GM23338 (cell line): Measurements from ENCODE around the gene CHD9. TPM values are rescaled to one million over a fixed set of nuclear protein-coding genes. Genes with fewer than 3 reads are reported as not detected.
A peak's percentile ranks its signal among the peaks of the same experiment; 100 is the strongest.

ENCODE experiments used
- ATAC-seq: fragments of 200-7000 bp; cut with Tn5 transposase; 3 replicates; pipeline ENCODE4 v1.9.1; 2020
- DNase-seq: peaks from one replicate; pipeline ENCODE4 v3.0.0-alpha.2; 2015; ENCODE audit warnings: low spot score
- H2AFZ ChIP-seq: fragments of 200-600 bp; sonication (generic); 2 replicates; pipeline ENCODE4 v1.8.0; 2016; ENCODE audit warnings: antibody characterized with exemption, mild to moderate bottlenecking, moderate library complexity
- H3F3A ChIP-seq: fragments of 200-600 bp; sonication (generic); replicated peaks from 2 replicates; pipeline ENCODE4 v1.8.0; 2017; ENCODE audit warnings: antibody characterized with exemption, mixed run types, low read depth
- H3K27ac ChIP-seq: fragments of 200-600 bp; sonication (generic); 2 replicates; pipeline ENCODE4 v1.6.1; 2016; ENCODE audit warnings: low read depth
- H3K27me3 ChIP-seq: fragments of 200-600 bp; sonication (generic); 2 replicates; pipeline ENCODE4 v1.8.0; 2016; ENCODE audit warnings: mild to moderate bottlenecking, mixed run types, moderate library complexity; ENCODE audit not compliant: insufficient read depth
- H3K36me3 ChIP-seq: fragments of 200-600 bp; sonication (generic); 2 replicates; pipeline ENCODE4 v1.8.0; 2016; ENCODE audit warnings: mild to moderate bottlenecking; ENCODE audit not compliant: insufficient read depth
- H3K4me1 ChIP-seq: fragments of 200-600 bp; sonication (generic); 2 replicates; pipeline ENCODE4 v1.8.0; 2016; ENCODE audit warnings: mild to moderate bottlenecking, moderate library complexity; ENCODE audit not compliant: insufficient read depth
- H3K4me2 ChIP-seq: fragments of 200-600 bp; sonication (generic); 2 replicates; pipeline ENCODE4 v1.7.1; 2017; ENCODE audit warnings: mixed run types
- H3K4me3 ChIP-seq: fragments of 200-600 bp; sonication (generic); 2 replicates; pipeline ENCODE4 v1.6.1; 2016; ENCODE audit warnings: mixed run types
- H3K79me2 ChIP-seq: fragments of 200-600 bp; sonication (generic); replicated peaks from 2 replicates; pipeline ENCODE4 v1.8.0; 2017; ENCODE audit warnings: mild to moderate bottlenecking; ENCODE audit not compliant: insufficient read depth
- H3K9me2 ChIP-seq: fragments of 200-600 bp; sonication (generic); 2 replicates; pipeline ENCODE4 v1.8.0; 2017; ENCODE audit not compliant: insufficient read depth
- H4K20me1 ChIP-seq: fragments of 200-600 bp; sonication (generic); replicated peaks from 2 replicates; pipeline ENCODE4 v1.8.0; 2017; ENCODE audit warnings: mild to moderate bottlenecking; ENCODE audit not compliant: insufficient read depth
- H3K27ac Mint-ChIP-seq: 2 replicates; pipeline ENCODE4 v1.8.0; 2020; ENCODE audit warnings: inconsistent platforms, mild to moderate bottlenecking, moderate library complexity, mixed read lengths
- H3K27me3 Mint-ChIP-seq: 3 replicates; pipeline ENCODE4 v1.8.0; 2022; ENCODE audit warnings: low read depth, mild to moderate bottlenecking, moderate library complexity, mixed read lengths, inconsistent platforms; ENCODE audit not compliant: insufficient read depth, poor library complexity
- H3K36me3 Mint-ChIP-seq: 3 replicates; pipeline ENCODE4 v1.8.0; 2021; ENCODE audit warnings: low read depth, mild to moderate bottlenecking, inconsistent platforms, moderate library complexity, mixed read lengths
- H3K4me1 Mint-ChIP-seq: 3 replicates; pipeline ENCODE4 v1.8.0; 2020; ENCODE audit warnings: mild to moderate bottlenecking, inconsistent platforms, mixed read lengths
- H3K4me3 Mint-ChIP-seq: 3 replicates; pipeline ENCODE4 v1.8.0; 2021; ENCODE audit warnings: moderate library complexity, mild to moderate bottlenecking, inconsistent platforms, mixed read lengths
- H3K9me3 Mint-ChIP-seq: 3 replicates; pipeline ENCODE4 v1.8.0; 2020; ENCODE audit warnings: moderate library complexity, mild to moderate bottlenecking, inconsistent platforms, mixed read lengths
- CREB1 ChIP-seq: fragments of 250-450 bp; sonication (Bioruptor Pico); IDR thresholded peaks from 2 replicates; pipeline ENCODE4 v1.5.0; 2020; ENCODE audit warnings: low read depth, mild to moderate bottlenecking, moderate library complexity
- EZH2 ChIP-seq: fragments of 200-600 bp; sonication (generic); IDR thresholded peaks from one replicate; pipeline ENCODE4 v1.8.0; 2017; ENCODE audit warnings: antibody characterized with exemption, mild to moderate bottlenecking, low read depth; ENCODE audit not compliant: unreplicated experiment
- EZH2phosphoT487 ChIP-seq: fragments of 200-600 bp; sonication (generic); IDR thresholded peaks from one replicate; pipeline ENCODE4 v1.8.1; 2018; ENCODE audit warnings: antibody characterized with exemption; ENCODE audit not compliant: unreplicated experiment
- JUNB ChIP-seq: IDR thresholded peaks from one replicate; pipeline ENCODE4 v1.6.1; 2016; ENCODE audit warnings: antibody characterized with exemption; ENCODE audit not compliant: unreplicated experiment
- NANOG ChIP-seq: IDR thresholded peaks from 2 replicates; pipeline ENCODE4 v1.6.1; 2016; ENCODE audit warnings: antibody characterized with exemption, borderline replicate concordance
- POLR2AphosphoS5 ChIP-seq: IDR thresholded peaks from 2 replicates; pipeline ENCODE4 v1.6.1; 2016; ENCODE audit warnings: antibody characterized with exemption, low read depth
- STAT1 ChIP-seq: IDR thresholded peaks from one replicate; pipeline ENCODE4 v1.6.1; 2016; ENCODE audit warnings: antibody characterized with exemption; ENCODE audit not compliant: unreplicated experiment
- ZNF114 ChIP-seq: fragments of 250-450 bp; sonication (Bioruptor Pico); IDR thresholded peaks from 2 replicates; pipeline ENCODE4 v1.5.0; 2020; ENCODE audit warnings: mild to moderate bottlenecking, moderate library complexity
- ZNF331 ChIP-seq: fragments of 250-450 bp; sonication (Bioruptor Pico); IDR thresholded peaks from 2 replicates; pipeline ENCODE4 v1.5.0; 2020; ENCODE audit warnings: low read depth, mild to moderate bottlenecking, moderate library complexity
- polyA plus RNA-seq: library from polyadenylated mRNA; unstranded; fragments of >200 nt; fragmentation: Nextera tagmentation; extraction: Ambion mirVana; gene quantifications from 2 replicates; pipeline ENCODE4 v1.2.1, GENCODE V29; 2016
- total RNA-seq: library from RNA; depleted of rRNA; stranded (reverse); fragments of >200 nt; shearing (Covaris generic); gene quantifications from 2 replicates; pipeline ENCODE4 v1.2.3, GENCODE V29; 2014
- TF ChIP-seq, protein P1 (sequence below): fragments of 250-450 bp; sonication (Bioruptor Pico); IDR thresholded peaks from 2 replicates; pipeline ENCODE4 v1.5.0; 2020; ENCODE audit warnings: mild to moderate bottlenecking, moderate library complexity
- TF ChIP-seq, protein P2 (sequence below): IDR thresholded peaks from 2 replicates; pipeline ENCODE4 v1.6.1; 2016; ENCODE audit warnings: antibody characterized with exemption
- TF ChIP-seq, protein P3 (sequence below): IDR thresholded peaks from one replicate; pipeline ENCODE4 v1.6.1; 2018; ENCODE audit warnings: antibody characterized with exemption; ENCODE audit not compliant: unreplicated experiment
- TF ChIP-seq, protein P4 (sequence below), 2 experiments: fragments of 200-600 bp in 1 of 2; sonication (generic) in 1 of 2; conservative IDR thresholded peaks; 2 replicates each; pipeline versions ENCODE4 v1.5.1 to v1.6.1; 2016 to 2017; ENCODE audit warnings: antibody characterized with exemption in 2 of 2, low read depth in 2 of 2, mild to moderate bottlenecking in 2 of 2, moderate library complexity in 1 of 2

CHD9 gene
- total and polyA plus RNA-seq, 2 experiments from 2014 or later = 18.8 to 46.6 TPM

DNA sequence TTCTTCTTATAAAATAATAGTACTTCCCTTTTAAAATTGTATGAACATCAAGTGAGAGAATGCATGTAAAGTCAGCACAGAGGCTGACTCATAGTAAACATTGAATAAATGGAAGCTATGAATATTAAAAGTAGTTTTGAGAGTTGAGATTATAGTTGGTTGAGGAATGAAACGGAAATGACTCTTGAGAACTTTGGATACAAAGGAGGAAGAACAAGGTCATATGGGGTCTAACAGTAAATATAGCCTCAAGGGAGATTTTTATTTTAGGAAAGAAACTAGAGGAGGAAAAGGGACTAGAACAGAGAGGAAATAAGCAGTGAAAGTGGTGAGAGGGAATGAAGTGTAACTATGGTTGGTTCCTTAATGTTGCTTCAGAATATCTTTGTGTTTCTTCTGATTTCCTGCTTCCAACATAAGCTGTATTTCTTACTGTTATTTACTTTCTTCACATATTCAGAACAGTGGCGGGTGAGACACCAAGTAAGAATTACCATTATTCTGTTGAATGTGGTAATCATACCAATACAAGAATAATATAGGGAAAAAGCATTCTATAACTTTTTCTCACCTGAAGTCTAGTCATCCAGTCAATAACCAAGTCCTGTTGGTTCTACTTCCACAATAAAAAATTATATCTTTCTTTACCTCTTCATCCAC lies 165.1 kb downstream of the CHD9 start:
- Histone ChIP-seq H3K36me3 (no peaks in the 10 kb centered on the region), H3K27me3 (no peaks in the 10 kb centered on the region), H3K4me2 (no peak overlapping the region), H3F3A (no peaks in the 10 kb centered on the region), H3K4me3 (no peak overlapping the region), H3K27ac (0 out of 2 replicates have a peak overlapping the region, but pooled peaks have one; percentile 10), H3K79me2 (peaks cover 12% of the 10 kb centered on the region), H3K4me1 (no peaks in the 10 kb centered on the region), H3K9me2 (no peaks in the 10 kb centered on the region), H2AFZ (no peak overlapping the region), H4K20me1 (no peaks in the 10 kb centered on the region)
- Mint-ChIP-seq H3K27ac (no peak overlapping the region), H3K27me3 (no peaks in the 10 kb centered on the region), H3K9me3 (no peaks in the 10 kb centered on the region), H3K36me3 (peaks cover 20% of the 10 kb centered on the region; the same call in 2 of the 3 replicates), H3K4me1 (peaks cover 7% of the 10 kb centered on the region; the same call in 2 of the 3 replicates), H3K4me3 (no peak overlapping the region)
- TF ChIP-seq NANOG (no peak), CREB1 (no peak), EZH2 (no peak), POLR2AphosphoS5 (no peak), ZNF114 (CRISPR knock-in tag) (no peak), ZNF331 (CRISPR knock-in tag) (no peak), JUNB (no peak), EZH2phosphoT487 (no peak), STAT1 (no peak)
- TF ChIP-seq, protein P1, sequence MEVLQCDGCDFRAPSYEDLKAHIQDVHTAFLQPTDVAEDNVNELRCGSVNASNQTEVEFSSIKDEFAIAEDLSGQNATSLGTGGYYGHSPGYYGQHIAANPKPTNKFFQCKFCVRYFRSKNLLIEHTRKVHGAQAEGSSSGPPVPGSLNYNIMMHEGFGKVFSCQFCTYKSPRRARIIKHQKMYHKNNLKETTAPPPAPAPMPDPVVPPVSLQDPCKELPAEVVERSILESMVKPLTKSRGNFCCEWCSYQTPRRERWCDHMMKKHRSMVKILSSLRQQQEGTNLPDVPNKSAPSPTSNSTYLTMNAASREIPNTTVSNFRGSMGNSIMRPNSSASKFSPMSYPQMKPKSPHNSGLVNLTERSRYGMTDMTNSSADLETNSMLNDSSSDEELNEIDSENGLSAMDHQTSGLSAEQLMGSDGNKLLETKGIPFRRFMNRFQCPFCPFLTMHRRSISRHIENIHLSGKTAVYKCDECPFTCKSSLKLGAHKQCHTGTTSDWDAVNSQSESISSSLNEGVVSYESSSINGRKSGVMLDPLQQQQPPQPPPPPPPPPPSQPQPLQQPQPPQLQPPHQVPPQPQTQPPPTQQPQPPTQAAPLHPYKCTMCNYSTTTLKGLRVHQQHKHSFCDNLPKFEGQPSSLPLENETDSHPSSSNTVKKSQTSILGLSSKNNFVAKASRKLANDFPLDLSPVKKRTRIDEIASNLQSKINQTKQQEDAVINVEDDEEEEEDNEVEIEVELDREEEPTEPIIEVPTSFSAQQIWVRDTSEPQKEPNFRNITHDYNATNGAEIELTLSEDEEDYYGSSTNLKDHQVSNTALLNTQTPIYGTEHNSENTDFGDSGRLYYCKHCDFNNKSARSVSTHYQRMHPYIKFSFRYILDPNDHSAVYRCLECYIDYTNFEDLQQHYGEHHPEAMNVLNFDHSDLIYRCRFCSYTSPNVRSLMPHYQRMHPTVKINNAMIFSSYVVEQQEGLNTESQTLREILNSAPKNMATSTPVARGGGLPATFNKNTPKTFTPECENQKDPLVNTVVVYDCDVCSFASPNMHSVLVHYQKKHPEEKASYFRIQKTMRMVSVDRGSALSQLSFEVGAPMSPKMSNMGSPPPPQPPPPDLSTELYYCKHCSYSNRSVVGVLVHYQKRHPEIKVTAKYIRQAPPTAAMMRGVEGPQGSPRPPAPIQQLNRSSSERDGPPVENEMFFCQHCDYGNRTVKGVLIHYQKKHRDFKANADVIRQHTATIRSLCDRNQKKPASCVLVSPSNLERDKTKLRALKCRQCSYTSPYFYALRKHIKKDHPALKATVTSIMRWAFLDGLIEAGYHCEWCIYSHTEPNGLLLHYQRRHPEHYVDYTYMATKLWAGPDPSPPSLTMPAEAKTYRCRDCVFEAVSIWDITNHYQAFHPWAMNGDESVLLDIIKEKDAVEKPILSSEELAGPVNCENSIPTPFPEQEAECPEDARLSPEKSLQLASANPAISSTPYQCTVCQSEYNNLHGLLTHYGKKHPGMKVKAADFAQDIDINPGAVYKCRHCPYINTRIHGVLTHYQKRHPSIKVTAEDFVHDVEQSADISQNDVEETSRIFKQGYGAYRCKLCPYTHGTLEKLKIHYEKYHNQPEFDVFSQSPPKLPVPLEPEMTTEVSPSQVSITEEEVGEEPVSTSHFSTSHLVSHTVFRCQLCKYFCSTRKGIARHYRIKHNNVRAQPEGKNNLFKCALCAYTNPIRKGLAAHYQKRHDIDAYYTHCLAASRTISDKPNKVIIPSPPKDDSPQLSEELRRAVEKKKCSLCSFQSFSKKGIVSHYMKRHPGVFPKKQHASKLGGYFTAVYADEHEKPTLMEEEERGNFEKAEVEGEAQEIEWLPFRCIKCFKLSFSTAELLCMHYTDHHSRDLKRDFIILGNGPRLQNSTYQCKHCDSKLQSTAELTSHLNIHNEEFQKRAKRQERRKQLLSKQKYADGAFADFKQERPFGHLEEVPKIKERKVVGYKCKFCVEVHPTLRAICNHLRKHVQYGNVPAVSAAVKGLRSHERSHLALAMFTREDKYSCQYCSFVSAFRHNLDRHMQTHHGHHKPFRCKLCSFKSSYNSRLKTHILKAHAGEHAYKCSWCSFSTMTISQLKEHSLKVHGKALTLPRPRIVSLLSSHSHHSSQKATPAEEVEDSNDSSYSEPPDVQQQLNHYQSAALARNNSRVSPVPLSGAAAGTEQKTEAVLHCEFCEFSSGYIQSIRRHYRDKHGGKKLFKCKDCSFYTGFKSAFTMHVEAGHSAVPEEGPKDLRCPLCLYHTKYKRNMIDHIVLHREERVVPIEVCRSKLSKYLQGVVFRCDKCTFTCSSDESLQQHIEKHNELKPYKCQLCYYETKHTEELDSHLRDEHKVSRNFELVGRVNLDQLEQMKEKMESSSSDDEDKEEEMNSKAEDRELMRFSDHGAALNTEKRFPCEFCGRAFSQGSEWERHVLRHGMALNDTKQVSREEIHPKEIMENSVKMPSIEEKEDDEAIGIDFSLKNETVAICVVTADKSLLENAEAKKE (CRISPR knock-in tag) = no peak
- TF ChIP-seq, protein P2, sequence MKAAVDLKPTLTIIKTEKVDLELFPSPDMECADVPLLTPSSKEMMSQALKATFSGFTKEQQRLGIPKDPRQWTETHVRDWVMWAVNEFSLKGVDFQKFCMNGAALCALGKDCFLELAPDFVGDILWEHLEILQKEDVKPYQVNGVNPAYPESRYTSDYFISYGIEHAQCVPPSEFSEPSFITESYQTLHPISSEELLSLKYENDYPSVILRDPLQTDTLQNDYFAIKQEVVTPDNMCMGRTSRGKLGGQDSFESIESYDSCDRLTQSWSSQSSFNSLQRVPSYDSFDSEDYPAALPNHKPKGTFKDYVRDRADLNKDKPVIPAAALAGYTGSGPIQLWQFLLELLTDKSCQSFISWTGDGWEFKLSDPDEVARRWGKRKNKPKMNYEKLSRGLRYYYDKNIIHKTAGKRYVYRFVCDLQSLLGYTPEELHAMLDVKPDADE = no peak
- TF ChIP-seq, protein P3, sequence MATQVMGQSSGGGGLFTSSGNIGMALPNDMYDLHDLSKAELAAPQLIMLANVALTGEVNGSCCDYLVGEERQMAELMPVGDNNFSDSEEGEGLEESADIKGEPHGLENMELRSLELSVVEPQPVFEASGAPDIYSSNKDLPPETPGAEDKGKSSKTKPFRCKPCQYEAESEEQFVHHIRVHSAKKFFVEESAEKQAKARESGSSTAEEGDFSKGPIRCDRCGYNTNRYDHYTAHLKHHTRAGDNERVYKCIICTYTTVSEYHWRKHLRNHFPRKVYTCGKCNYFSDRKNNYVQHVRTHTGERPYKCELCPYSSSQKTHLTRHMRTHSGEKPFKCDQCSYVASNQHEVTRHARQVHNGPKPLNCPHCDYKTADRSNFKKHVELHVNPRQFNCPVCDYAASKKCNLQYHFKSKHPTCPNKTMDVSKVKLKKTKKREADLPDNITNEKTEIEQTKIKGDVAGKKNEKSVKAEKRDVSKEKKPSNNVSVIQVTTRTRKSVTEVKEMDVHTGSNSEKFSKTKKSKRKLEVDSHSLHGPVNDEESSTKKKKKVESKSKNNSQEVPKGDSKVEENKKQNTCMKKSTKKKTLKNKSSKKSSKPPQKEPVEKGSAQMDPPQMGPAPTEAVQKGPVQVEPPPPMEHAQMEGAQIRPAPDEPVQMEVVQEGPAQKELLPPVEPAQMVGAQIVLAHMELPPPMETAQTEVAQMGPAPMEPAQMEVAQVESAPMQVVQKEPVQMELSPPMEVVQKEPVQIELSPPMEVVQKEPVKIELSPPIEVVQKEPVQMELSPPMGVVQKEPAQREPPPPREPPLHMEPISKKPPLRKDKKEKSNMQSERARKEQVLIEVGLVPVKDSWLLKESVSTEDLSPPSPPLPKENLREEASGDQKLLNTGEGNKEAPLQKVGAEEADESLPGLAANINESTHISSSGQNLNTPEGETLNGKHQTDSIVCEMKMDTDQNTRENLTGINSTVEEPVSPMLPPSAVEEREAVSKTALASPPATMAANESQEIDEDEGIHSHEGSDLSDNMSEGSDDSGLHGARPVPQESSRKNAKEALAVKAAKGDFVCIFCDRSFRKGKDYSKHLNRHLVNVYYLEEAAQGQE = no peak
- TF ChIP-seq, protein P4, sequence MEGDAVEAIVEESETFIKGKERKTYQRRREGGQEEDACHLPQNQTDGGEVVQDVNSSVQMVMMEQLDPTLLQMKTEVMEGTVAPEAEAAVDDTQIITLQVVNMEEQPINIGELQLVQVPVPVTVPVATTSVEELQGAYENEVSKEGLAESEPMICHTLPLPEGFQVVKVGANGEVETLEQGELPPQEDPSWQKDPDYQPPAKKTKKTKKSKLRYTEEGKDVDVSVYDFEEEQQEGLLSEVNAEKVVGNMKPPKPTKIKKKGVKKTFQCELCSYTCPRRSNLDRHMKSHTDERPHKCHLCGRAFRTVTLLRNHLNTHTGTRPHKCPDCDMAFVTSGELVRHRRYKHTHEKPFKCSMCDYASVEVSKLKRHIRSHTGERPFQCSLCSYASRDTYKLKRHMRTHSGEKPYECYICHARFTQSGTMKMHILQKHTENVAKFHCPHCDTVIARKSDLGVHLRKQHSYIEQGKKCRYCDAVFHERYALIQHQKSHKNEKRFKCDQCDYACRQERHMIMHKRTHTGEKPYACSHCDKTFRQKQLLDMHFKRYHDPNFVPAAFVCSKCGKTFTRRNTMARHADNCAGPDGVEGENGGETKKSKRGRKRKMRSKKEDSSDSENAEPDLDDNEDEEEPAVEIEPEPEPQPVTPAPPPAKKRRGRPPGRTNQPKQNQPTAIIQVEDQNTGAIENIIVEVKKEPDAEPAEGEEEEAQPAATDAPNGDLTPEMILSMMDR (conservative IDR thresholded peaks at IDR 0.05; ENCODE audit: low read depth in 2 of 2) = no peak
- DNase-seq = no peak
- ATAC-seq = no peak
